Karpas-422 (cell line): ENCODE data around the gene TMEM198. TPM values are rescaled to one million over a fixed set of nuclear protein-coding genes. Genes with fewer than 3 reads are reported as not detected.

Source experiments
- DNase-seq: peaks from one replicate; pipeline ENCODE4 v3.0.0-alpha.2; 2015
- H2AFZ ChIP-seq: fragments of 200-600 bp; sonication (generic); 2 replicates; pipeline ENCODE4 v1.6.1; 2014; ENCODE audit warnings: antibody characterized with exemption, low read length, mixed read lengths
- H3K27ac ChIP-seq: fragments of 200-600 bp; sonication (generic); 2 replicates; pipeline ENCODE4 v1.5.1; 2014; ENCODE audit warnings: mild to moderate bottlenecking, low read length, moderate library complexity
- H3K27me3 ChIP-seq: fragments of 200-600 bp; sonication (generic); 2 replicates; pipeline ENCODE4 v1.6.1; 2014; ENCODE audit warnings: low read length, mixed read lengths
- H3K36me3 ChIP-seq: fragments of 200-600 bp; sonication (generic); 2 replicates; pipeline ENCODE4 v1.6.1; 2014; ENCODE audit warnings: low read length, mixed read lengths; ENCODE audit not compliant: insufficient read depth
- H3K4me1 ChIP-seq: fragments of 200-600 bp; sonication (generic); 2 replicates; pipeline ENCODE4 v1.6.1; 2014; ENCODE audit warnings: mild to moderate bottlenecking, low read length, mixed read lengths
- H3K4me2 ChIP-seq: fragments of 200-600 bp; sonication (generic); 2 replicates; pipeline ENCODE4 v1.6.1; 2014; ENCODE audit warnings: low read length, low read depth, mild to moderate bottlenecking; ENCODE audit not compliant: poor library complexity, severe bottlenecking
- H3K4me3 ChIP-seq: fragments of 200-600 bp; sonication (generic); 2 replicates; pipeline ENCODE4 v1.5.1; 2014; ENCODE audit warnings: mild to moderate bottlenecking, antibody characterized with exemption, low read length, mixed read lengths
- H3K79me2 ChIP-seq: fragments of 200-600 bp; sonication (generic); 2 replicates; pipeline ENCODE4 v1.6.1; 2014; ENCODE audit warnings: mild to moderate bottlenecking, low read length, mixed read lengths
- H3K9ac ChIP-seq: fragments of 200-600 bp; sonication (generic); 2 replicates; pipeline ENCODE4 v1.6.0; 2014; ENCODE audit warnings: low read length
- H3K9me2 ChIP-seq: fragments of 200-600 bp; sonication (generic), shearing (Covaris generic); replicated peaks from 2 replicates; pipeline ENCODE4 v1.6.0; 2014; ENCODE audit warnings: mild to moderate bottlenecking, low read length, moderate library complexity; ENCODE audit not compliant: insufficient read depth
- H3K9me3 ChIP-seq: fragments of 300-700, 200-600 bp; sonication (generic); 2 replicates; pipeline ENCODE4 v1.6.1; 2014; ENCODE audit warnings: low read length, mixed read lengths
- H4K20me1 ChIP-seq: fragments of 200-600 bp; sonication (generic); 2 replicates; pipeline ENCODE4 v1.6.1; 2014; ENCODE audit warnings: mild to moderate bottlenecking, antibody characterized with exemption, low read length, low read depth; ENCODE audit not compliant: insufficient read depth
- total RNA-seq: library from RNA; depleted of rRNA; stranded (reverse); fragments of >200 nt; shearing (Covaris generic); gene quantifications from 2 replicates; pipeline ENCODE4 v1.2.3, GENCODE V29; 2014; ENCODE audit warnings: low replicate concordance

TMEM198 gene
- total RNA-seq, 1 experiment from 2014 or later, result 2.7 TPM

- no peak overlapping the region for H2AFZ ChIP-seq
- H3K4me1 ChIP-seq, result no peaks in the 10 kb centered on the region
- no peaks in the 10 kb centered on the region for H3K36me3 ChIP-seq
- no peak overlapping the region for H3K4me3 ChIP-seq
- no peaks in the 10 kb centered on the region for H3K79me2 ChIP-seq
- no peaks in the 10 kb centered on the region for H4K20me1 ChIP-seq
- no peak for DNase-seq
- no peak overlapping the region for H3K9ac ChIP-seq
- H3K27me3 ChIP-seq, result no peaks in the 10 kb centered on the region
- no peaks in the 10 kb centered on the region for H3K9me3 ChIP-seq
- no peaks in the 10 kb centered on the region for H3K9me2 ChIP-seq
- H3K4me2 ChIP-seq, result no peak overlapping the region
- H3K27ac ChIP-seq, result no peak overlapping the region
These were observed 8.7 kb downstream of the TMEM198 start for GRCh38 chr2:219552382-219553167.

GRCh38 chr2:219553168-219553417, 9.3 kb downstream of the TMEM198 start:
- H3K4me3 ChIP-seq, result no peak overlapping the region
- no peaks in the 10 kb centered on the region for H3K9me2 ChIP-seq
- no peak overlapping the region for H3K4me2 ChIP-seq
- no peaks in the 10 kb centered on the region for H4K20me1 ChIP-seq
- H3K4me1 ChIP-seq, result no peaks in the 10 kb centered on the region
- DNase-seq, result no peak
- no peaks in the 10 kb centered on the region for H3K9me3 ChIP-seq
- no peak overlapping the region for H2AFZ ChIP-seq
- no peak overlapping the region for H3K27ac ChIP-seq
- H3K27me3 ChIP-seq, result no peaks in the 10 kb centered on the region
- no peaks in the 10 kb centered on the region for H3K79me2 ChIP-seq
- no peaks in the 10 kb centered on the region for H3K36me3 ChIP-seq
- no peak overlapping the region for H3K9ac ChIP-seq

- DNase-seq, result no peak
- H4K20me1 ChIP-seq, result no peaks in the 10 kb centered on the region
- H3K27ac ChIP-seq, result no peak overlapping the region
- H3K27me3 ChIP-seq, result no peaks in the 10 kb centered on the region
- H3K79me2 ChIP-seq, result no peaks in the 10 kb centered on the region
- H3K9ac ChIP-seq, result no peak overlapping the region
- no peaks in the 10 kb centered on the region for H3K36me3 ChIP-seq
- H3K4me2 ChIP-seq, result no peak overlapping the region
- no peak overlapping the region for H2AFZ ChIP-seq
- H3K9me2 ChIP-seq, result no peaks in the 10 kb centered on the region
- H3K4me3 ChIP-seq, result no peak overlapping the region
- H3K4me1 ChIP-seq, result no peaks in the 10 kb centered on the region
- no peaks in the 10 kb centered on the region for H3K9me3 ChIP-seq
These were observed 9.7 kb downstream of the TMEM198 start for GRCh38 chr2:219553463-219553963.

GRCh38 chr2:219554350-219554749, 10.5 kb downstream of the TMEM198 start:
- Histone ChIP-seq H3K9ac (no peak overlapping the region), H3K4me2 (no peak overlapping the region), H3K27ac (no peak overlapping the region), H3K79me2 (no peaks in the 10 kb centered on the region), H3K4me1 (no peaks in the 10 kb centered on the region), H4K20me1 (no peaks in the 10 kb centered on the region), H3K9me3 (no peaks in the 10 kb centered on the region), H3K4me3 (no peak overlapping the region), H3K36me3 (no peaks in the 10 kb centered on the region), H3K27me3 (no peaks in the 10 kb centered on the region), H3K9me2 (no peaks in the 10 kb centered on the region), H2AFZ (no peak overlapping the region)
- DNase-seq, result no peak

- DNase-seq, result no peak
- H3K4me1 ChIP-seq, result no peaks in the 10 kb centered on the region
- no peak overlapping the region for H2AFZ ChIP-seq
- H3K27me3 ChIP-seq, result no peaks in the 10 kb centered on the region
- H3K4me3 ChIP-seq, result no peak overlapping the region
- no peaks in the 10 kb centered on the region for H3K36me3 ChIP-seq
- no peaks in the 10 kb centered on the region for H4K20me1 ChIP-seq
- H3K9me2 ChIP-seq, result no peaks in the 10 kb centered on the region
- no peak overlapping the region for H3K4me2 ChIP-seq
- H3K79me2 ChIP-seq, result no peaks in the 10 kb centered on the region
- no peak overlapping the region for H3K27ac ChIP-seq
- no peak overlapping the region for H3K9ac ChIP-seq
- H3K9me3 ChIP-seq, result no peaks in the 10 kb centered on the region
These were observed 12.1 kb downstream of the TMEM198 start for GRCh38 chr2:219555956-219556355.

GRCh38 chr2:219556413-219556812, 12.6 kb downstream of the TMEM198 start:
- Histone ChIP-seq H3K27me3 (no peaks in the 10 kb centered on the region), H3K36me3 (no peaks in the 10 kb centered on the region)

GRCh38 chr2:219557320-219557719, 13.5 kb downstream of the TMEM198 start:
- Histone ChIP-seq H3K36me3 (no peaks in the 10 kb centered on the region), H3K27me3 (no peaks in the 10 kb centered on the region), H3K9me3 (no peaks in the 10 kb centered on the region), H3K4me3 (no peak overlapping the region), H2AFZ (no peak overlapping the region), H4K20me1 (no peaks in the 10 kb centered on the region), H3K9ac (no peak overlapping the region), H3K4me2 (no peak overlapping the region), H3K27ac (no peak overlapping the region), H3K79me2 (no peaks in the 10 kb centered on the region), H3K4me1 (no peaks in the 10 kb centered on the region), H3K9me2 (no peaks in the 10 kb centered on the region)
- no peak for DNase-seq

More at GRCh38 chr2:219556413-219556812, 12.6 kb downstream of the TMEM198 start:
- no peak overlapping the region for H2AFZ ChIP-seq
- no peaks in the 10 kb centered on the region for H3K79me2 ChIP-seq
- H3K9ac ChIP-seq, result no peak overlapping the region
- no peaks in the 10 kb centered on the region for H3K9me2 ChIP-seq
- H3K27ac ChIP-seq, result no peak overlapping the region
- no peak overlapping the region for H3K4me2 ChIP-seq
- H3K4me3 ChIP-seq, result no peak overlapping the region
- no peak for DNase-seq
- H3K4me1 ChIP-seq, result no peaks in the 10 kb centered on the region
- H4K20me1 ChIP-seq, result no peaks in the 10 kb centered on the region
- H3K9me3 ChIP-seq, result no peaks in the 10 kb centered on the region

- no peak for DNase-seq
- no peak overlapping the region for H3K9ac ChIP-seq
- H3K4me3 ChIP-seq, result no peak overlapping the region
- no peaks in the 10 kb centered on the region for H3K4me1 ChIP-seq
- no peaks in the 10 kb centered on the region for H3K9me3 ChIP-seq
- H3K4me2 ChIP-seq, result no peak overlapping the region
- no peaks in the 10 kb centered on the region for H3K27me3 ChIP-seq
- no peaks in the 10 kb centered on the region for H3K36me3 ChIP-seq
- no peaks in the 10 kb centered on the region for H4K20me1 ChIP-seq
- H2AFZ ChIP-seq, result no peak overlapping the region
- H3K79me2 ChIP-seq, result no peaks in the 10 kb centered on the region
- no peak overlapping the region for H3K27ac ChIP-seq
- no peaks in the 10 kb centered on the region for H3K9me2 ChIP-seq
These were observed 14.3 kb downstream of the TMEM198 start for GRCh38 chr2:219557791-219558785.
